Keratinocyte (primary cell): ENCODE data around the gene MYH4. TPM values are rescaled to one million over a fixed set of nuclear protein-coding genes. Genes with fewer than 3 reads are reported as not detected.

Experiments used
- DNase-seq: peaks from one replicate; pipeline ENCODE4 v3.0.0-alpha.2; 2011; ENCODE audit warnings: low read depth, missing footprints, low spot score
- FAIRE-seq: peaks from 2 replicates; lab custom pipeline; 2011; peaks lifted over from hg19 to GRCh38; lab: Jason Lieb, UNC
- H2AFZ ChIP-seq: 2 replicates; pipeline ENCODE4 v1.6.0; 2012; ENCODE audit warnings: low read length, control low read depth, inconsistent platforms; ENCODE audit not compliant: control insufficient read depth
- H3K27ac ChIP-seq: 2 replicates; pipeline ENCODE4 v1.5.1; 2011; ENCODE audit warnings: low read length; ENCODE audit not compliant: control insufficient read depth, insufficient read depth
- H3K27me3 ChIP-seq: 3 replicates; pipeline ENCODE4 v1.6.0; 2011; ENCODE audit warnings: low read length; ENCODE audit not compliant: control insufficient read depth, insufficient read depth; ENCODE audit errors: extremely low read depth
- H3K36me3 ChIP-seq, 2 experiments: 2 replicates in 1 of 2; 3 replicates in 1 of 2; pipeline ENCODE4 v1.5.1; 2011; ENCODE audit warnings: low read length in 2 of 2, mild to moderate bottlenecking in 1 of 2; ENCODE audit not compliant: control insufficient read depth in 2 of 2, insufficient read depth in 2 of 2; ENCODE audit errors: extremely low read depth in 1 of 2
- H3K4me1 ChIP-seq: 3 replicates; pipeline ENCODE4 v1.5.1; 2011; ENCODE audit warnings: low read length; ENCODE audit not compliant: control insufficient read depth, insufficient read depth; ENCODE audit errors: extremely low read depth
- H3K4me2 ChIP-seq: 3 replicates; pipeline ENCODE4 v1.6.0; 2011; ENCODE audit warnings: low read depth, low read length; ENCODE audit not compliant: control insufficient read depth, insufficient read depth; ENCODE audit errors: extremely low read depth
- H3K4me3 ChIP-seq, 3 experiments: fragments of 200-600 bp in 1 of 3; sonication (generic) in 1 of 3; 2 replicates in 2 of 3; 3 replicates in 1 of 3; pipeline ENCODE4 v1.5.1; 2011 to 2016; ENCODE audit warnings: low read length in 3 of 3, mild to moderate bottlenecking in 3 of 3, control low read depth in 2 of 3, inconsistent platforms in 1 of 3, low read depth in 1 of 3, mixed read lengths in 1 of 3, mixed run types in 1 of 3, moderate library complexity in 1 of 3; ENCODE audit not compliant: control insufficient read depth in 2 of 3, insufficient read depth in 2 of 3; ENCODE audit errors: extremely low read depth in 1 of 3
- H3K79me2 ChIP-seq: 2 replicates; pipeline ENCODE4 v1.6.0; 2012; ENCODE audit warnings: low read length; ENCODE audit not compliant: control insufficient read depth, insufficient read depth
- H3K9ac ChIP-seq: 3 replicates; pipeline ENCODE4 v1.6.0; 2011; ENCODE audit warnings: low read length; ENCODE audit not compliant: control insufficient read depth, insufficient read depth; ENCODE audit errors: extremely low read depth
- H3K9me1 ChIP-seq: 3 replicates; pipeline ENCODE4 v1.6.0; 2011; ENCODE audit warnings: low read length; ENCODE audit not compliant: control insufficient read depth, insufficient read depth; ENCODE audit errors: extremely low read depth
- H3K9me3 ChIP-seq: 2 replicates; pipeline ENCODE4 v1.5.1; 2012; ENCODE audit warnings: low read depth, low read length; ENCODE audit not compliant: control insufficient read depth
- H4K20me1 ChIP-seq: 3 replicates; pipeline ENCODE4 v1.6.0; 2011; ENCODE audit warnings: low read length; ENCODE audit not compliant: control insufficient read depth, insufficient read depth; ENCODE audit errors: extremely low read depth
- CTCF ChIP-seq, 3 experiments: IDR thresholded peaks in 1 of 3; conservative IDR thresholded peaks in 1 of 3; optimal IDR thresholded peaks in 1 of 3; 2 replicates in 2 of 3; 3 replicates in 1 of 3; pipeline versions ENCODE3 to v1.5.1; 2011; ENCODE audit warnings: low read length in 3 of 3, mild to moderate bottlenecking in 3 of 3, moderate library complexity in 2 of 3, control low read depth in 1 of 3, inconsistent platforms in 1 of 3; ENCODE audit not compliant: insufficient read depth in 2 of 3; ENCODE audit errors: extremely low read depth in 1 of 3
- EZH2 ChIP-seq: IDR thresholded peaks from one replicate; pipeline ENCODE4 v1.6.1; 2012; ENCODE audit warnings: inconsistent platforms, mild to moderate bottlenecking, low read length, moderate library complexity
- dilution Hi-C: fragments of 300-500 bp; cut with MboI; formaldehyde crosslinking; loops from one replicate; pipeline ENCODE4 v1.7.0; 2020; ENCODE audit warnings: low sequenced_read_pairs; ENCODE audit not compliant: extremely low pct_ligation_motif_present
- polyA plus RNA-seq, 5 experiments: library from polyadenylated mRNA; depleted of rRNA in 3 of 5; stranded (reverse) in 3 of 5; stranded (forward) in 1 of 5; unstranded in 1 of 5; fragments of >200 nt; gene quantifications; 1 replicate in 1 of 5; 2 replicates in 3 of 5; 3 replicates in 1 of 5; pipeline versions ENCODE4 v1.2.1 to v1.2.3, GENCODE V29; 2011 to 2012; ENCODE audit warnings: missing spikeins in 2 of 5, low read depth in 1 of 5, low replicate concordance in 1 of 5

The MYH4 gene
- polyA plus RNA-seq, 1 donor (not counting 4 experiments of a cell fraction or from before 2014, with no cell fraction given), result not detected

DNA sequence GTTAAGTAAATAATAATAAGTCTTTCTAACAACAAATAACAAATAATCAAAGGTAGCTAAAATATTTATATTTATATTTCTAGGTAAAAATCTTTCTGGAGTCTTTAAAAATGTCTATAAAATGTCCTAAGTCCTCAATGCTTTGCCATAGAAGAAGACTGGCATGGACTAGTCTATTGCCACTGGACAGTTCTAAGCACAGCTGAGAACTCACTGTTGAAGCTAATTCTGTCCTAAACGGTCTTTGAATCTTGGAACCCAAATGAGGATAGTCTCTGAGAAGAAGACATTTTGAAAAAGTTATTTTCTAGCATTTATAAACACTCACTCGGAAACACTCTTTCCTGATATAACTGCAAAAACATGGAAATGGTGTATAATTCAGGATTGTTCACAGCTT, 48.1 kb downstream of the MYH4 start:
- Histone ChIP-seq H3K4me3 (no peak overlapping the region), H2AFZ (no peak overlapping the region), H3K9me3 (no peaks in the 10 kb centered on the region), H3K79me2 (no peaks in the 10 kb centered on the region), H3K27me3 (no peaks in the 10 kb centered on the region), H3K36me3 (no peaks in the 10 kb centered on the region), H3K4me2 (no peak overlapping the region), H3K9me1 (no peaks in the 10 kb centered on the region), H4K20me1 (no peaks in the 10 kb centered on the region), H3K27ac (no peak overlapping the region), H3K4me1 (no peaks in the 10 kb centered on the region), H3K9ac (no peak overlapping the region)
- DNase-seq (no peak), FAIRE-seq (no peak)
- dilution Hi-C loops, result no loop called here
- no peak for TF ChIP-seq EZH2
- no peak for TF ChIP-seq CTCF (optimal IDR thresholded peaks at IDR 0.05 in 1 of 3, IDR thresholded peaks at IDR 0.05 in 1 of 3, conservative IDR thresholded peaks at IDR 0.05 in 1 of 3; ENCODE audit: extremely low read depth in 1 of 3, insufficient read depth in 2 of 3, low read length in 3 of 3)

- Histone ChIP-seq H3K4me2 (no peak overlapping the region), H3K4me3 (no peak overlapping the region), H3K27ac (no peak overlapping the region), H3K9ac (no peak overlapping the region), H3K79me2 (no peaks in the 10 kb centered on the region), H3K9me1 (no peaks in the 10 kb centered on the region), H4K20me1 (no peaks in the 10 kb centered on the region), H3K36me3 (no peaks in the 10 kb centered on the region), H2AFZ (no peak overlapping the region), H3K27me3 (no peaks in the 10 kb centered on the region), H3K9me3 (no peaks in the 10 kb centered on the region), H3K4me1 (no peaks in the 10 kb centered on the region)
- dilution Hi-C loops, result no loop called here
- FAIRE-seq (no peak), DNase-seq (no peak)
- TF ChIP-seq CTCF (optimal IDR thresholded peaks at IDR 0.05 in 1 of 3, IDR thresholded peaks at IDR 0.05 in 1 of 3, conservative IDR thresholded peaks at IDR 0.05 in 1 of 3; ENCODE audit: extremely low read depth in 1 of 3, insufficient read depth in 2 of 3, low read length in 3 of 3), result no peak
- no peak for TF ChIP-seq EZH2
Observed at GRCh38 chr17:10420811-10421210, 48.5 kb downstream of the MYH4 start.
